Cortex of kidney (tissue), 1 donor: ENCODE data around the gene L3MBTL2.
"Not testable (repeated sequence)": the region's sequence is repeated elsewhere in the genome, so short reads cannot be mapped to it uniquely, and the experiment has no call there.

Experiments
- DNase-seq: peaks from one replicate; lab custom pipeline; 2025; lab: John Stamatoyannopoulos, UW

The L3MBTL2 gene

DNA sequence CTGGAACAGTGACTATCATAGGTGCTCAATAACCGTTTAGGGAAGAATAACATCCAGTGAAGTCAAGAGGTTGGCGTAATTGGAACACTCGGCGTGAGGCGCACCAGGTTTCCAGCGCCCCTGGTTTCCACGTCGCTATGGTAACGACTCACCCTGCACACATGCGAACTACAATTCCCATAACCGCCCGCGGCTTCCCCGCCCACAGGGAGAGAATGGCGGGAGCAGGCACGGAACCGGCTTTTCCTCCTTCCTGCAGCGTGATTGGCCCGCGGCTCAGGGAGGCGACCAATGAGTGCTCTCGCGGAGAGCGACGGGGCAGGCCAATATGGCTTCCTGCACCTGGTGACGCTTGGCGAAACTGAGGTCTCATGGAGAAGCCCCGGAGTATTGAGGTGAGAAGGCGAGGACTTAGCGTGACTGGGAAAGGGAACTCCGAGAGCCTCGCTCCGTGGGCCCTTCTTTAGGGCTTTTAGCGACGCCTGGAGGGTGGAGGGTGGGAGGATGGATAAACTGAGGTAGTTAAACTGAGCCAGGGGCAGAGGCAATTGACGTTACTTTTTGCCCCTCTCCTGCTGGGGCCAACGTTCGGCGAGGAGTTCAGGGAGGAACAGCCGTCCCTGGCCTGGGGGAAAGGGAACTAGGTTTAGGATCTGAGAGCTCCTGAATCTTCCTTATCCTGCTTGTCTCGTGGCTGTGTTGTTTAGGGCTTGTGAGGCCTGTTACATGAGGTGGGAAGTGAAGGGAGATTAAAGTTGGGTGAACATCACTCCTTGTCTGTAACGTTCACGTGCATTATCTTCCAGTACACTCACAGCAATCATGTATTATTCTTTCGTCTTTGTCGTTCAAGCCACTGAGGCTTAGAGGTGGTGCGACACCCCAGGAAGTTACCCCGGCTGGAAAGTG, at the start of gene L3MBTL2:
L3MBTL2 (plus strand) TSS at position 321 of the 909 bp plus-strand sequence; CDS start at position 372, 51 bp downstream.
- peak; percentile 77 for DNase-seq

- no peak for DNase-seq
Measured at GRCh38 chr22:41157083-41157482, 48.0 kb upstream of the L3MBTL2 start.

- no peak for DNase-seq
Measured at GRCh38 chr22:41169157-41169556, 36.0 kb upstream of the L3MBTL2 start.

DNA sequence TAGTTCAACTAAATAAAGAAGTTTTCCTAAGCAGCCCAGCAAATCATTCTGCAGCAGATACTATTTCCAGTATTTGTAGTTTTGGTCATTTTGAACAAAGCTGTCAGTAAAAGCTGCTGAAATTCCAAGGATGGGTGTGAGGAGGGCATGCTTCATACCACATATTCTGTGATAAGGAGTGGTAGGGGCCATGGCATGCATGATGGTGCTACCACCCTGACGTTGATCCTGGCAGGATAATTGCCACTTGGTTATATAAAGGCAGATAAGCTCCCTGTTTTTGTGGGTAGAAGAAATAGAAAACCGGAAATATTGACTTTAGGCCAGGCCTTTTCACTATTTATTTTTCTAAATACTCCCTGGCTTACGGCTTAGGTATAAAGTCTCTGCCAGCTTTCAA, 33.1 kb upstream of the L3MBTL2 start:
- DNase-seq = no peak

GRCh38 chr22:41175546-41175945, 29.6 kb upstream of the L3MBTL2 start:
- no peak for DNase-seq

DNA sequence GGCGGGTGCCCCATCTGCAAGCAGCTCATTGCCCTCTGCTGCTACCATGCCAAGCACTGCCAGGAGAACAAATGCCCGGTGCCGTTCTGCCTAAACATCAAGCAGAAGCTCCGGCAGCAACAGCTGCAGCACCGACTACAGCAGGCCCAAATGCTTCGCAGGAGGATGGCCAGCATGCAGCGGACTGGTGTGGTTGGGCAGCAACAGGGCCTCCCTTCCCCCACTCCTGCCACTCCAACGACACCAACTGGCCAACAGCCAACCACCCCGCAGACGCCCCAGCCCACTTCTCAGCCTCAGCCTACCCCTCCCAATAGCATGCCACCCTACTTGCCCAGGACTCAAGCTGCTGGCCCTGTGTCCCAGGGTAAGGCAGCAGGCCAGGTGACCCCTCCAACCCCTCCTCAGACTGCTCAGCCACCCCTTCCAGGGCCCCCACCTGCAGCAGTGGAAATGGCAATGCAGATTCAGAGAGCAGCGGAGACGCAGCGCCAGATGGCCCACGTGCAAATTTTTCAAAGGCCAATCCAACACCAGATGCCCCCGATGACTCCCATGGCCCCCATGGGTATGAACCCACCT, 28.0 kb upstream of the L3MBTL2 start:
- DNase-seq = no peak

DNA sequence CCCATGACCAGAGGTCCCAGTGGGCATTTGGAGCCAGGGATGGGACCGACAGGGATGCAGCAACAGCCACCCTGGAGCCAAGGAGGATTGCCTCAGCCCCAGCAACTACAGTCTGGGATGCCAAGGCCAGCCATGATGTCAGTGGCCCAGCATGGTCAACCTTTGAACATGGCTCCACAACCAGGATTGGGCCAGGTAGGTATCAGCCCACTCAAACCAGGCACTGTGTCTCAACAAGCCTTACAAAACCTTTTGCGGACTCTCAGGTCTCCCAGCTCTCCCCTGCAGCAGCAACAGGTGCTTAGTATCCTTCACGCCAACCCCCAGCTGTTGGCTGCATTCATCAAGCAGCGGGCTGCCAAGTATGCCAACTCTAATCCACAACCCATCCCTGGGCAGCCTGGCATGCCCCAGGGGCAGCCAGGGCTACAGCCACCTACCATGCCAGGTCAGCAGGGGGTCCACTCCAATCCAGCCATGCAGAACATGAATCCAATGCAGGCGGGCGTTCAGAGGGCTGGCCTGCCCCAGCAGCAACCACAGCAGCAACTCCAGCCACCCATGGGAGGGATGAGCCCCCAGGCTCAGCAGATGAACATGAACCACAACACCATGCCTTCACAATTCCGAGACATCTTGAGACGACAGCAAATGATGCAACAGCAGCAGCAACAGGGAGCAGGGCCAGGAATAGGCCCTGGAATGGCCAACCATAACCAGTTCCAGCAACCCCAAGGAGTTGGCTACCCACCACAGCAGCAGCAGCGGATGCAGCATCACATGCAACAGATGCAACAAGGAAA, 27.3 kb upstream of the L3MBTL2 start:
- DNase-seq = no peak

GRCh38 chr22:41178425-41178975, 26.6 kb upstream of the L3MBTL2 start:
- DNase-seq = no peak

- DNase-seq = not testable (repeated sequence)
Measured at GRCh38 chr22:41180362-41180761, 24.8 kb upstream of the L3MBTL2 start.

GRCh38 chr22:41180926-41181325, 24.2 kb upstream of the L3MBTL2 start:
- no peak for DNase-seq

DNA sequence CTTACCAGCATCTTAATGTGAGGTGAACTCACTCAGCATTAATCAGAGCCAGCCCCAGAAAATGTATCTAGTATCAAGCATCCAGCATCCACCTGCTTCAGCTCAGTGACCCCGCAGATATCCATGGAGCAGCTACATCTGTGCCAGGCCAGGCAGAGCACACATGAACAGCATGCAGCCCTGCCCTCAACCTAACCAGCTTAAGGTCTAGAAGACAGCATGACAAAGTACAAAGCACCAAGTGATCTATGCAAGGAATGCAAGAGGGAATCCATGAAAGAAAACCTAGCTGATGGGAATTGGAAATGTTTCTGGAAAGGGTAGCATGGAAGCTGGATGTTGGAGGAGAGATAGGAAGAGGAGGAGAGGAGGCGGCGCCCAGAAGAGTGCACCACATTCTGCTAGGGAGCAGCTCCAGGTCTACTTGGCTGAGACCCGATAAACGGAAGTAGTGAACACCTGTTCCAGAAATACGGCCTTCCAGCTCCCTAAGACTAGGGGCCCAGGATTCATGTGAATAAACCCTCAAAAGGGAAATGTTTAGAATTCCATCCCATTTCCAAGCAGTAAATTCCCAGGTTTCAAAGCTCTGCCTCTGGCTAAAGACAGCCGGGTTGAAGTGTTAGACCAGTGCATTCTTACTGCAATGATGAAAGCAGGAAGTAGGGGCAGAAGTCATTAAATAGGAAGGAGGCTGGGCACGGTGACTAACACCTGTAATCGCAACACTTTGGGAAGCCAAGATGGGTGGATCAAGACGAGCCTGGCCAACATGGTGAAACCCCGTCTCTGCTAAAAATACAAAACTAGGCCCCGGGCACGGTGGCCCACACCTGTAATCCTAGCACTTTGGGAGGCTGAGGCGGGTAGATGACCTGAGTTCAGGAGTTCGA, 23.5 kb upstream of the L3MBTL2 start:
- no peak for DNase-seq

- DNase-seq = no peak
Measured at GRCh38 chr22:41184679-41185078, 20.4 kb upstream of the L3MBTL2 start.

DNA sequence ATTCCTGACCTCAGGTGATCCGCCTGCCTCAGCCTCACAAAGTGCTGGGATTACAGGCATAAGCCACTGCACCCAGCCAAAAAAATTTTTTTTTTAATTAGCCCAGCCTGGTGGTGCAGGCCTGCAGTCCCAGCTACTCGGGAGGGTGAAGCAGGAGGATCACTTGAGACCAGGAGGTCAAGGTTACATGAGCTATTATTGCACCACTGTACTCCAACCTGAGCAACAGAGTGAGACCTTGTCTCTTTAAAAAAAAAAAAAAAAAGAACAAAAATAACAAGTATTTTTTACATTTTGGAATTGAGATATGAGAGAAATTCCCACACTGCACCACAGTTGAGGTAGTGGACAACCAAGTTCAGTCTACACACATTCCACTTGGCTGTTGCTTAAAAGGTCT, 13.6 kb upstream of the L3MBTL2 start:
- DNase-seq = no peak

DNA sequence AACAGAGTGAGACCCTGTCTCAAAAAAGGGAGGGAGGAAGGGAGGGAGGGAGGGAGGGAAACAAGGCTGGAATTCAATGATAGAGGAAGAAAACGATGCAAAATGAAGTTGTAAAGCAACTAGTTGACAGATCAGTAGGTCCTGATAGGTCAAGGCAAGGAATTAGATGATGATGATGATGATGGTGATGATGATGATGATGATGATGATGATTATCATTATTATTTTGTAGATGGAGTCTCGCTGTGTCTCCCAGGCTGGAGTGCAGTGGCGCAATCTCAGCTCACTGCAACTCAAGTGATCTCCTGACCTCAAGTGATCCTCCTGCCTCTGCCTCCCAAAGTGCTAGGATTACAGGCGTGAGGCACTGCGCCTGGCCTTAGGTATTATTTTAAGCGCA, 11.3 kb upstream of the L3MBTL2 start:
- no peak for DNase-seq

GRCh38 chr22:41197038-41197972, 7.8 kb upstream of the L3MBTL2 start:
- DNase-seq = peak; percentile 38

GRCh38 chr22:41198027-41198580, 7.0 kb upstream of the L3MBTL2 start:
- DNase-seq = no peak

GRCh38 chr22:41201141-41201540, 4.0 kb upstream of the L3MBTL2 start:
- no peak for DNase-seq

DNA sequence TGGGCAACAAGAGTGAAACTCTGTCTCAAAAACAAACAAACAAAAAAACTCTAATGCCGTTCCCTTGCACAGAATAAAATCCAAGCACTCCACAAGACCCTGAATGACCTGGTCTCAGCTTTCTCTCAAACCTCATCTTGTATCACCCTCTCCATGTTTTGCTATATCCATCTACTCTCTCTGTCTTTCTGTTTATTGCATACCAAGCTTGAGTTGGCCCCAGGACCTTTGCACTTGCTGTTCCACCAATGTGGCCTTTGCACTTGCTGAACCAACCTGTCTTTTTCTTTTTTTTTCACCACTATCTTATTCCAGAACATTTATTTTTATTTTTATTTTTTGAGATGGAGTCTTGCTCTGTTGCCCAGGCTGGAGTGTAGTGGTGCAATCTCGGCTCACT, 2.0 kb upstream of the L3MBTL2 start:
- DNase-seq = no peak

DNA sequence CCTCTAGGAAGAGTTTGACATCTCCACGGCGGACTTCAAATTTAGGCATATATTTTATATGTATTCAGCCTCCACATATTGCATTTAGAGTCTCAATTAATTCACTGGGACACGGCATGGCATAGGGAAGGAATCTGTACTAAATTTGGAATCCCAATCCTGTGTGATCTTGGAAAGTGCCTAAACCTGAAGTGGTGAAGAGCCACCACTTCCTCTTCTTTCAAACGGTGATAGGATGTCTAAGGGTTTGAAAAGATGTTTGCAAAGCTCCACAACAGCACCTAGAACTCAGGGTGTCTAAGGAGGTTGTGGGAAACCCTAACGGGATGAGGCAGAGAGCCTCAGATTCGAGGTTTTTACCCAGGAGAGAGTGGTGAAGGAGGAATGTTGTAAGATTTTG, 1.0 kb upstream of the L3MBTL2 start:
- DNase-seq = no peak

DNA sequence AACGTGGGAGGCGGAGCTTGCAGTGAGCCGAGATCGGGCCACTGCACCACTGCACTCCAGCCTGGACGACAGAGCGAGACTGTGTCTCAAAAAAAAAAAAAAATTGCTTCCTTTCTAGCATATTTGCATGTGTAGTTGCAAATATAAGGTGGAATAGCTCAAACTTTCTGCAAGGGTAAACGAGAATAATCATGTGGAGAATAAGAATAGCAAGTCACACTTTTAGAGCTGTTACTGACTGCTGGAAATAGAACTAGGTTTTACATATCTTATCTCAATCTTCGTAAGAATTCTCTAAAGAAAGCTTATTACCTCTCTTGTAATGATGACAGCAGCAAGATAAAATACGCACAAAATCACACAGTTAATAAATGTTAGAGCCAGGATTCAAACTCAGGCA, 1.6 kb downstream of the L3MBTL2 start:
- no peak for DNase-seq
